Ovary (tissue), 3 donors: Measurements from ENCODE around the gene PGM3.

ENCODE experiments used
- POLR2A ChIP-seq: fragments of 450-650 bp; IDR thresholded peaks from one replicate; pipeline ENCODE4 v1.6.1; 2017; ENCODE audit warnings: antibody characterized with exemption, mild to moderate bottlenecking, moderate library complexity
- TF ChIP-seq, protein P1 (sequence below), 3 donors: fragments of 450-650 bp in 2 of 3; fragments of 200-600 bp in 1 of 3; IDR thresholded peaks; one replicate each; pipeline versions ENCODE4 v1.5.1 to v1.8.0; 2016 to 2022; ENCODE audit warnings: antibody characterized with exemption in 3 of 3, mild to moderate bottlenecking in 1 of 3
- donor health status: DM: no; HTN: no; CAD: no.

DNA sequence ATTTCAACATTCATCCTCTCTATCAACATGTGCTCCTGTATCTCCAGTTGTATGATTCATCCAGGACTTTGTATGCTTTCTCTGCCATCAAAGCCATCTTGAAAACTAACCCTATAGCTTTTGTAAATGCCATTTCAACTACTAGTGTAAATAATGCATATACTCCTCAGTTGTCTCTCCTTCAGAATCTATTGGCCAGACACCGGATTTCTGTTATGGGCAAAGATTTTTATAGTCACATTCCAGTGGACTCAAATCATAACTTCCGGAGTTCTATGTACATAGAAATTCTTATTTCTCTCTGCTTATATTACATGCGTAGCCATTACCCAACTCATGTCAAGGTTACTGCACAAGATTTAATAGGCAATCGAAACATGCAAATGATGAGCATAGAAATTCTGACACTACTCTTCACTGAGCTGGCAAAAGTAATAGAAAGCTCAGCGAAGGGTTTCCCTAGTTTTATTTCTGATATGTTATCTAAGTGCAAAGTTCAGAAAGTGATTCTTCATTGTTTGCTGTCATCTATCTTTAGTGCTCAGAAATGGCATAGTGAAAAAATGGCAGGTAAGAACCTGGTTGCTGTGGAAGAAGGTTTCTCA lies 54.8 kb downstream of the PGM3 start:
- TF ChIP-seq, protein P1, sequence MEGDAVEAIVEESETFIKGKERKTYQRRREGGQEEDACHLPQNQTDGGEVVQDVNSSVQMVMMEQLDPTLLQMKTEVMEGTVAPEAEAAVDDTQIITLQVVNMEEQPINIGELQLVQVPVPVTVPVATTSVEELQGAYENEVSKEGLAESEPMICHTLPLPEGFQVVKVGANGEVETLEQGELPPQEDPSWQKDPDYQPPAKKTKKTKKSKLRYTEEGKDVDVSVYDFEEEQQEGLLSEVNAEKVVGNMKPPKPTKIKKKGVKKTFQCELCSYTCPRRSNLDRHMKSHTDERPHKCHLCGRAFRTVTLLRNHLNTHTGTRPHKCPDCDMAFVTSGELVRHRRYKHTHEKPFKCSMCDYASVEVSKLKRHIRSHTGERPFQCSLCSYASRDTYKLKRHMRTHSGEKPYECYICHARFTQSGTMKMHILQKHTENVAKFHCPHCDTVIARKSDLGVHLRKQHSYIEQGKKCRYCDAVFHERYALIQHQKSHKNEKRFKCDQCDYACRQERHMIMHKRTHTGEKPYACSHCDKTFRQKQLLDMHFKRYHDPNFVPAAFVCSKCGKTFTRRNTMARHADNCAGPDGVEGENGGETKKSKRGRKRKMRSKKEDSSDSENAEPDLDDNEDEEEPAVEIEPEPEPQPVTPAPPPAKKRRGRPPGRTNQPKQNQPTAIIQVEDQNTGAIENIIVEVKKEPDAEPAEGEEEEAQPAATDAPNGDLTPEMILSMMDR (IDR thresholded peaks at IDR 0.05) = no peak
- no peak for TF ChIP-seq POLR2A
